ENCODE results near the gene IFT88. TPM values are rescaled to one million over a fixed set of nuclear protein-coding genes. Genes with fewer than 3 reads are reported as not detected.

The IFT88 gene
- total RNA-seq, 1 donor, result 20.3 TPM

- Histone ChIP-seq H3K27me3 (ENCODE audit: insufficient read depth, low read length) (peaks cover 26% of the 10 kb centered on the region), H3K79me2 (ENCODE audit: insufficient read depth, low read length) (no peaks in the 10 kb centered on the region), H3K9me3 (ENCODE audit: low read depth, low read length) (no peaks in the 10 kb centered on the region), H3K27ac (ENCODE audit: low read depth, low read length) (no peak overlapping the region), H4K20me1 (ENCODE audit: insufficient read depth, low read length) (no peaks in the 10 kb centered on the region), H3K4me1 (ENCODE audit: insufficient read depth, low read length) (peaks cover 8% of the 10 kb centered on the region), H3K36me3 (ENCODE audit: insufficient read depth, low read length) (no peaks in the 10 kb centered on the region), H3K4me3 (ENCODE audit: insufficient read depth, low read length) (no peak overlapping the region), H3K4me2 (ENCODE audit: insufficient read depth, low read length) (no peak overlapping the region), H2AFZ (ENCODE audit: low read length) (no peak overlapping the region)
- peak; percentile 58 for DNase-seq (ENCODE audit: insufficient read length, low spot score, missing footprints)
- no peak for TF ChIP-seq CTCF (IDR thresholded peaks at IDR 0.05; ENCODE audit: extremely low read depth, low read depth, low read length)
Observed at GRCh38 chr13:20700288-20700687, 133.3 kb downstream of the IFT88 start.

- peaks cover 8% of the 10 kb centered on the region for H3K4me1 ChIP-seq (ENCODE audit: insufficient read depth, low read length)
- no peak for TF ChIP-seq CTCF (IDR thresholded peaks at IDR 0.05; ENCODE audit: extremely low read depth, low read depth, low read length)
- no peaks in the 10 kb centered on the region for H3K36me3 ChIP-seq (ENCODE audit: insufficient read depth, low read length)
- peak; percentile 63 for DNase-seq (ENCODE audit: insufficient read length, low spot score, missing footprints)
- H3K4me3 ChIP-seq (ENCODE audit: insufficient read depth, low read length), result no peak overlapping the region
- no peak overlapping the region for H2AFZ ChIP-seq (ENCODE audit: low read length)
- no peaks in the 10 kb centered on the region for H4K20me1 ChIP-seq (ENCODE audit: insufficient read depth, low read length)
- no peak overlapping the region for H3K27ac ChIP-seq (ENCODE audit: low read depth, low read length)
- no peaks in the 10 kb centered on the region for H3K9me3 ChIP-seq (ENCODE audit: low read depth, low read length)
- H3K27me3 ChIP-seq (ENCODE audit: insufficient read depth, low read length), result peaks cover 26% of the 10 kb centered on the region
- H3K79me2 ChIP-seq (ENCODE audit: insufficient read depth, low read length), result no peaks in the 10 kb centered on the region
- no peak overlapping the region for H3K4me2 ChIP-seq (ENCODE audit: insufficient read depth, low read length)
Observed at GRCh38 chr13:20701461-20701860, 134.5 kb downstream of the IFT88 start.

- Histone ChIP-seq H4K20me1 (ENCODE audit: insufficient read depth, low read length) (no peaks in the 10 kb centered on the region), H3K4me2 (ENCODE audit: insufficient read depth, low read length) (peak overlapping the region; percentile 94), H3K27ac (ENCODE audit: low read depth, low read length) (no peak overlapping the region), H3K4me1 (ENCODE audit: insufficient read depth, low read length) (peaks cover 8% of the 10 kb centered on the region), H3K27me3 (ENCODE audit: insufficient read depth, low read length) (peaks cover 26% of the 10 kb centered on the region), H3K36me3 (ENCODE audit: insufficient read depth, low read length) (no peaks in the 10 kb centered on the region), H2AFZ (ENCODE audit: low read length) (peak overlapping the region; percentile 85), H3K4me3 (ENCODE audit: insufficient read depth, low read length) (peak overlapping the region; percentile 82), H3K79me2 (ENCODE audit: insufficient read depth, low read length) (no peaks in the 10 kb centered on the region), H3K9me3 (ENCODE audit: low read depth, low read length) (no peaks in the 10 kb centered on the region)
- TF ChIP-seq CTCF (IDR thresholded peaks at IDR 0.05; ENCODE audit: extremely low read depth, low read depth, low read length), result no peak
- peak; percentile 87 for DNase-seq (ENCODE audit: insufficient read length, low spot score, missing footprints)
Observed at GRCh38 chr13:20702530-20702914, 135.6 kb downstream of the IFT88 start.

GRCh38 chr13:20702915-20703779 lies 136.2 kb downstream of the IFT88 start, which contains the start of gene IL17D:
TSS of gene IL17D (plus strand) at chr13:20703699. CDS start at chr13:20704002, 303 bp downstream.
- Histone ChIP-seq H3K4me1 (ENCODE audit: insufficient read depth, low read length) (peaks cover 9% of the 10 kb centered on the region), H3K9me3 (ENCODE audit: low read depth, low read length) (no peaks in the 10 kb centered on the region), H3K4me2 (ENCODE audit: insufficient read depth, low read length) (peak within 1 kb of the TSS; percentile 94), H3K36me3 (ENCODE audit: insufficient read depth, low read length) (no peaks in the 10 kb centered on the region), H4K20me1 (ENCODE audit: insufficient read depth, low read length) (no peaks in the 10 kb centered on the region), H3K79me2 (ENCODE audit: insufficient read depth, low read length) (no peaks in the 10 kb centered on the region), H3K27ac (ENCODE audit: low read depth, low read length) (no peak within 1 kb of the TSS), H3K27me3 (ENCODE audit: insufficient read depth, low read length) (peaks cover 26% of the 10 kb centered on the region), H3K4me3 (ENCODE audit: insufficient read depth, low read length) (peak within 1 kb of the TSS; percentile 82), H2AFZ (ENCODE audit: low read length) (peak within 1 kb of the TSS; percentile 85)
- no peak for TF ChIP-seq CTCF (IDR thresholded peaks at IDR 0.05; ENCODE audit: extremely low read depth, low read depth, low read length)
- DNase-seq (ENCODE audit: insufficient read length, low spot score, missing footprints), result peak; percentile 91
